Uterus (tissue), 2 donors: Measurements from ENCODE around the gene SETSIP.

Experiments
- CTCF ChIP-seq, 4 experiments: fragments of 200-600 bp in 2 of 4; fragments of 450-650 bp in 2 of 4; sonication (generic) in 2 of 4; IDR thresholded peaks; one replicate each; pipeline ENCODE4 v1.5.1; 2016 to 2019; ENCODE audit warnings: antibody characterized with exemption in 4 of 4, mild to moderate bottlenecking in 2 of 4, moderate library complexity in 1 of 4
- POLR2A ChIP-seq, 2 donors: fragments of 450-650 bp; IDR thresholded peaks; one replicate each; pipeline ENCODE4 v1.6.1; 2016; ENCODE audit warnings: antibody characterized with exemption in 2 of 2, mild to moderate bottlenecking in 1 of 2, moderate library complexity in 1 of 2

DNA sequence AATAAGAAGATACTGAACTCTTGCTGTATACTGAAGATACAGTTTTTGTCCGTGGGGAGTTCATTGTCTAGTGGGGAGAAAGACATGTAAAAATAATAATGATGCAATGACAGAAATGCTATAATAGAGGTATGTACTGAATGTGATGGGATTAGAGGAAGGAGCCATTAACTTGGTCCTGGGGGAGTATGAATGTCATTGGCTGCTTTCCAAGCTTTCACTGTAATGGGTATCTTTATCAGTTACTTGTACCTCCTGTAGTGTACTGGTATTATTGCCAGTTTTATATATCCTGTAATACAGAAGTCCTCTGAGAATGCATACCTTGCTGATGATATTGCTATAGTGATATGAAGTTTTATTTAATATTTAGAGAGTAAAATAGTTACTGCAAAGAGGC lies 12.3 kb upstream of the SETSIP start:
- TF ChIP-seq CTCF (IDR thresholded peaks at IDR 0.05): no peak
- TF ChIP-seq POLR2A (IDR thresholded peaks at IDR 0.05): no peak
